GM19372 (cell line): ENCODE measurements around the gene FMO1.
"Not testable (repeated sequence)": the region's sequence is repeated elsewhere in the genome, so short reads cannot be mapped to it uniquely, and the experiment has no call there.

Experiments used
- ATAC-seq: cut with Tn5 transposase; IDR thresholded peaks from one replicate; pipeline ENCODE4 v1.9.1; 2021; ENCODE audit warnings: mild to moderate bottlenecking, low read depth, moderate library complexity; ENCODE audit not compliant: unreplicated experiment

The FMO1 gene

GRCh38 chr1:171248302-171248701, at the start of gene FMO1:
FMO1 (plus strand) TSS chr1:171248494; CDS start chr1:171258088, 9,594 bp downstream.
- no peak for ATAC-seq

- no peak for ATAC-seq
Observed at GRCh38 chr1:171204296-171204695, 44.0 kb upstream of the FMO1 start.

- no peak for ATAC-seq
Observed at GRCh38 chr1:171206204-171206977, 41.9 kb upstream of the FMO1 start.

- no peak for ATAC-seq
Observed at GRCh38 chr1:171206978-171207355, 41.3 kb upstream of the FMO1 start.

GRCh38 chr1:171207377-171207776, 40.9 kb upstream of the FMO1 start:
- no peak for ATAC-seq

GRCh38 chr1:171210355-171210754, 37.9 kb upstream of the FMO1 start:
- ATAC-seq: no peak

- no peak for ATAC-seq
Observed at GRCh38 chr1:171212607-171213351, 35.5 kb upstream of the FMO1 start.

- ATAC-seq: no peak
Observed at GRCh38 chr1:171213559-171214454, 34.5 kb upstream of the FMO1 start.

- ATAC-seq: no peak
Observed at GRCh38 chr1:171217658-171218443, 30.4 kb upstream of the FMO1 start.

GRCh38 chr1:171218661-171219060, 29.6 kb upstream of the FMO1 start:
- ATAC-seq: no peak

GRCh38 chr1:171219346-171220080, 28.8 kb upstream of the FMO1 start:
- ATAC-seq: no peak

GRCh38 chr1:171220081-171220420, 28.2 kb upstream of the FMO1 start:
- no peak for ATAC-seq

- no peak for ATAC-seq
Observed at GRCh38 chr1:171220581-171221054, 27.7 kb upstream of the FMO1 start.

GRCh38 chr1:171221665-171222591, 26.4 kb upstream of the FMO1 start:
- no peak for ATAC-seq

GRCh38 chr1:171222936-171223335, 25.4 kb upstream of the FMO1 start:
- no peak for ATAC-seq

GRCh38 chr1:171224257-171224656, 24.0 kb upstream of the FMO1 start:
- not testable (repeated sequence) for ATAC-seq

- ATAC-seq: peak; percentile 80
Observed at GRCh38 chr1:171226747-171227370, 21.4 kb upstream of the FMO1 start.

- ATAC-seq: no peak
Observed at GRCh38 chr1:171231326-171231725, 17.0 kb upstream of the FMO1 start.
